HEK293 (cell line): ENCODE data around the gene TEX19.
A peak's percentile ranks its signal among the peaks of the same experiment; 100 is the strongest.

ENCODE experiments used
- CTCF ChIA-PET: fragments of 350-600 bp; formaldehyde crosslinking; extraction: SDS; loops from one replicate; lab custom pipeline; 2021; ENCODE audit warnings: antibody characterized with exemption; lab: Yijun Ruan, JAX
- POLR2A ChIA-PET: fragments of 300-600 bp; formaldehyde crosslinking; extraction: SDS; loops from one replicate; lab custom pipeline; 2020; ENCODE audit warnings: antibody characterized with exemption, inconsistent platforms; lab: Yijun Ruan, JAX
- H3K27ac ChIP-seq: fragments of 200-500 bp; sonication (Bioruptor generic); 2 replicates; pipeline ENCODE4 v1.5.1; 2014; ENCODE audit warnings: low read depth, low read length, control low read depth, inconsistent platforms; ENCODE audit errors: extremely low read depth
- H3K36me3 ChIP-seq, 2 experiments: fragments of 200-500 bp in 1 of 2; sonication (Bioruptor generic) in 1 of 2; 1 replicate in 1 of 2; 2 replicates in 1 of 2; pipeline ENCODE4 v1.5.1; 2014 to 2017; ENCODE audit warnings: inconsistent platforms in 2 of 2, low read length in 2 of 2; ENCODE audit not compliant: control insufficient read depth in 2 of 2, insufficient read depth in 1 of 2
- H3K4me1 ChIP-seq: fragments of 200-500 bp; sonication (Bioruptor generic); 2 replicates; pipeline ENCODE4 v1.5.1; 2014; ENCODE audit warnings: mild to moderate bottlenecking, low read length, inconsistent platforms; ENCODE audit not compliant: control insufficient read depth, insufficient read depth
- H3K4me3 ChIP-seq: 2 replicates; pipeline ENCODE4 v1.5.1; 2011; ENCODE audit warnings: low read depth, mild to moderate bottlenecking, control low read depth, low read length, moderate library complexity
- H3K9me3 ChIP-seq: fragments of 200-500 bp; sonication (Bioruptor generic); 2 replicates; pipeline ENCODE4 v1.5.1; 2014; ENCODE audit warnings: low read depth, low read length, inconsistent platforms; ENCODE audit not compliant: control insufficient read depth, insufficient read depth
- EGR2 ChIP-seq: fragments of 450-650 bp; formaldehyde crosslinking; IDR thresholded peaks from 2 replicates; pipeline ENCODE4 v1.5.1; 2016; ENCODE audit warnings: low read depth, missing biosample characterization, missing genetic modification characterization
- HOXD13 ChIP-seq: sonication (generic); formaldehyde crosslinking; IDR thresholded peaks from 2 replicates; pipeline ENCODE4 v1.8.0; 2022; ENCODE audit warnings: missing genetic modification reagents, borderline replicate concordance
- SCRT1 ChIP-seq: fragments of 450-650 bp; formaldehyde crosslinking; IDR thresholded peaks from 2 replicates; pipeline ENCODE4 v1.5.1; 2016; ENCODE audit warnings: missing biosample characterization, missing genetic modification characterization, borderline replicate concordance
- WT1 ChIP-seq: fragments of 450-650 bp; formaldehyde crosslinking; IDR thresholded peaks from 2 replicates; pipeline ENCODE4 v1.5.1; 2016; ENCODE audit warnings: missing biosample characterization, missing genetic modification characterization
- ZFHX2 ChIP-seq: fragments of 450-650 bp; formaldehyde crosslinking; conservative IDR thresholded peaks from 2 replicates; pipeline ENCODE4 v1.5.1; 2016; ENCODE audit warnings: missing biosample characterization, missing genetic modification characterization
- ZNF433 ChIP-seq: fragments of 450-650 bp; formaldehyde crosslinking; IDR thresholded peaks from 2 replicates; pipeline ENCODE4 v1.5.1; 2016; ENCODE audit warnings: missing biosample characterization, missing genetic modification characterization, low read depth
- ZNF48 ChIP-seq: fragments of 450-650 bp; formaldehyde crosslinking; IDR thresholded peaks from 2 replicates; pipeline ENCODE4 v1.5.1; 2016; ENCODE audit warnings: missing biosample characterization, missing genetic modification characterization
- ZNF510 ChIP-seq: fragments of 450-650 bp; formaldehyde crosslinking; IDR thresholded peaks from 2 replicates; pipeline ENCODE4 v1.5.1; 2018; ENCODE audit warnings: mild to moderate bottlenecking, missing genetic modification characterization, missing biosample characterization; ENCODE audit not compliant: insufficient replicate concordance
- ZNF529 ChIP-seq: fragments of 450-650 bp; formaldehyde crosslinking; IDR thresholded peaks from 2 replicates; pipeline ENCODE4 v1.5.1; 2017; ENCODE audit warnings: missing genetic modification characterization, missing biosample characterization; ENCODE audit not compliant: insufficient replicate concordance
- ZNF548 ChIP-seq: fragments of 450-650 bp; formaldehyde crosslinking; IDR thresholded peaks from 2 replicates; pipeline ENCODE4 v1.5.1; 2016; ENCODE audit warnings: missing biosample characterization, missing genetic modification characterization
- ZNF610 ChIP-seq: fragments of 450-650 bp; formaldehyde crosslinking; IDR thresholded peaks from 2 replicates; pipeline ENCODE4 v1.5.1; 2016; ENCODE audit warnings: missing biosample characterization, missing genetic modification characterization, borderline replicate concordance
- ZNF624 ChIP-seq: fragments of 450-650 bp; formaldehyde crosslinking; IDR thresholded peaks from 2 replicates; pipeline ENCODE4 v1.5.1; 2017; ENCODE audit warnings: missing biosample characterization, missing genetic modification characterization
- ZNF664 ChIP-seq: fragments of 450-650 bp; formaldehyde crosslinking; IDR thresholded peaks from 2 replicates; pipeline ENCODE4 v1.5.1; 2016; ENCODE audit warnings: missing biosample characterization, missing genetic modification characterization
- ZNF791 ChIP-seq: fragments of 450-650 bp; formaldehyde crosslinking; IDR thresholded peaks from 2 replicates; pipeline ENCODE4 v1.5.1; 2016; ENCODE audit warnings: missing biosample characterization, missing genetic modification characterization
- ZNF792 ChIP-seq: fragments of 450-650 bp; formaldehyde crosslinking; IDR thresholded peaks from 2 replicates; pipeline ENCODE4 v1.5.1; 2016; ENCODE audit warnings: missing biosample characterization, missing genetic modification characterization
- TF ChIP-seq, protein P1 (sequence below): fragments of 450-650 bp; formaldehyde crosslinking; IDR thresholded peaks from 2 replicates; pipeline ENCODE4 v1.5.1; 2016; ENCODE audit warnings: missing biosample characterization, missing genetic modification characterization
- TF ChIP-seq, protein P2 (sequence below): fragments of 450-650 bp; formaldehyde crosslinking; IDR thresholded peaks from 2 replicates; pipeline ENCODE4 v1.5.1; 2016; ENCODE audit warnings: missing biosample characterization, missing genetic modification characterization

Gene TEX19

DNA sequence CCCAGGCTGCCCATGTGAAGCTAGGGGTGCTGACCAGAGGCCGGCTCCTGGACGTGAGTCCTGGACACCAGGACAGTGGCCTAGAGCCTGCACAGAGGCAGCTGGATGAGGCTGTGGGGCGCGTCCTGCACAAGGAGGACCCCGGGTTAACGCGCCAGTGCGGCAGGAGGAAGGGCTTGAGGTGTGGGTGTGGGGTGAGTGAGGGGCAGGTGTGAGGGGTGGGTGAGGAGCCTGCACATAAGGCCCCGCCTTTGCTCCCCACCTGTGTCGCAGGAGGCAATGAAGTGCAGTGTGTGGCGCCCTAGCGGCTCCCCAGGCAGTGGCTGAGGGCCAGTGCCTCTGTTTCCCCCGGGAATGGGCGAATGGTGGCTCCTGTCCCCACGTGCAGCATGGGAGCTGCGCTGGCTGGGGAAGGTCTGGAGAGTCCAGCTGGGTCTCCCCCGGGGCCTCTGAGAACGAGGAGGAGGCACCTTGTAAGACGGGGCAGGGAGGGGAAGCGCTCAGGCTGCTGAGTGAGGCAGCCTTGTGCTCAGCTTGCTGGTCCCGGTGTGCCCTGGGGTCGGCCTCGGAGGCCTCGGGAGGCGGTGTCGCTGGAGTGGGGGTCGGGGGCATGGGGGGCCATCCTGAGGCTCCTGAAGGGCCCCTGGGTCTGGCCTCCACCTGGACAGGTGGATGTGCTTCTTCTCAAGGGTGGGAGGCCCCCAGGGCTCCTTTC lies 44.9 kb upstream of the TEX19 start:
- Histone ChIP-seq H3K4me1 (no peaks in the 10 kb centered on the region), H3K4me3 (no peak overlapping the region), H3K36me3 (no peaks in the 10 kb centered on the region), H3K9me3 (no peaks in the 10 kb centered on the region), H3K27ac (no peak overlapping the region)
- TF ChIP-seq, protein P1, sequence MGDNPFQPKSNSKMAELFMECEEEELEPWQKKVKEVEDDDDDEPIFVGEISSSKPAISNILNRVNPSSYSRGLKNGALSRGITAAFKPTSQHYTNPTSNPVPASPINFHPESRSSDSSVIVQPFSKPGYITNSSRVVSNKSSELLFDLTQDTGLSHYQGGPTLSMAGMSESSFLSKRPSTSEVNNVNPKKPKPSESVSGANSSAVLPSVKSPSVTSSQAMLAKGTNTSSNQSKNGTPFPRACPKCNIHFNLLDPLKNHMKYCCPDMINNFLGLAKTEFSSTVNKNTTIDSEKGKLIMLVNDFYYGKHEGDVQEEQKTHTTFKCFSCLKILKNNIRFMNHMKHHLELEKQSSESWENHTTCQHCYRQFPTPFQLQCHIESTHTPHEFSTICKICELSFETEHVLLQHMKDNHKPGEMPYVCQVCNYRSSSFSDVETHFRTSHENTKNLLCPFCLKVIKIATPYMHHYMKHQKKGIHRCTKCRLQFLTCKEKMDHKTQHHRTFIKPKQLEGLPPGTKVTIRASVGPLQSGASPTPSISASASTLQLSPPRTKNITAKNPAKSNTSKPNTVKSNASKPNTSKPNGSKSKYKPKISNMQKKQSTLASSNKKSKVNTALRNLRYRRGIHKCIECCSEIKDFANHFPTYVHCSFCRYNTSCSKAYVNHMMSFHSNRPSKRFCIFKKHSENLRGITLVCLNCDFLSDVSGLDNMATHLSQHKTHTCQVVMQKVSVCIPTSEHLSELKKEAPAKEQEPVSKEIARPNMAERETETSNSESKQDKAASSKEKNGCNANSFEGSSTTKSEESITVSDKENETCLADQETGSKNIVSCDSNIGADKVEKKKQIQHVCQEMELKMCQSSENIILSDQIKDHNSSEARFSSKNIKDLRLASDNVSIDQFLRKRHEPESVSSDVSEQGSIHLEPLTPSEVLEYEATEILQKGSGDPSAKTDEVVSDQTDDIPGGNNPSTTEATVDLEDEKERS (tag by site-specific recombination), result no peak
- no peak for TF ChIP-seq ZNF48 (tag by site-specific recombination)
- no peak for TF ChIP-seq ZNF510 (tag by site-specific recombination)
- no peak for TF ChIP-seq SCRT1 (tag by site-specific recombination)
- no peak for TF ChIP-seq ZNF610
- no peak for TF ChIP-seq EGR2
- no peak for TF ChIP-seq ZNF791 (tag by site-specific recombination)
- no peak for TF ChIP-seq ZNF664 (tag by site-specific recombination)
- no peak for TF ChIP-seq WT1
- no peak for TF ChIP-seq ZNF624 (tag by site-specific recombination)
- TF ChIP-seq HOXD13, result no peak
- no peak for TF ChIP-seq ZNF433 (tag by site-specific recombination)
- TF ChIP-seq ZNF792 (tag by site-specific recombination), result no peak
- no peak for TF ChIP-seq ZNF529 (tag by site-specific recombination)
- TF ChIP-seq ZNF548, result no peak
- POLR2A ChIA-PET, result no interaction called here
- CTCF ChIA-PET, result interaction anchor here (1.2 to 1.7 kb wide), 2 partner anchors 14 to 44 kb away, joined by 3 to 4 read pairs; no protein-coding TSS in a partner anchor

DNA sequence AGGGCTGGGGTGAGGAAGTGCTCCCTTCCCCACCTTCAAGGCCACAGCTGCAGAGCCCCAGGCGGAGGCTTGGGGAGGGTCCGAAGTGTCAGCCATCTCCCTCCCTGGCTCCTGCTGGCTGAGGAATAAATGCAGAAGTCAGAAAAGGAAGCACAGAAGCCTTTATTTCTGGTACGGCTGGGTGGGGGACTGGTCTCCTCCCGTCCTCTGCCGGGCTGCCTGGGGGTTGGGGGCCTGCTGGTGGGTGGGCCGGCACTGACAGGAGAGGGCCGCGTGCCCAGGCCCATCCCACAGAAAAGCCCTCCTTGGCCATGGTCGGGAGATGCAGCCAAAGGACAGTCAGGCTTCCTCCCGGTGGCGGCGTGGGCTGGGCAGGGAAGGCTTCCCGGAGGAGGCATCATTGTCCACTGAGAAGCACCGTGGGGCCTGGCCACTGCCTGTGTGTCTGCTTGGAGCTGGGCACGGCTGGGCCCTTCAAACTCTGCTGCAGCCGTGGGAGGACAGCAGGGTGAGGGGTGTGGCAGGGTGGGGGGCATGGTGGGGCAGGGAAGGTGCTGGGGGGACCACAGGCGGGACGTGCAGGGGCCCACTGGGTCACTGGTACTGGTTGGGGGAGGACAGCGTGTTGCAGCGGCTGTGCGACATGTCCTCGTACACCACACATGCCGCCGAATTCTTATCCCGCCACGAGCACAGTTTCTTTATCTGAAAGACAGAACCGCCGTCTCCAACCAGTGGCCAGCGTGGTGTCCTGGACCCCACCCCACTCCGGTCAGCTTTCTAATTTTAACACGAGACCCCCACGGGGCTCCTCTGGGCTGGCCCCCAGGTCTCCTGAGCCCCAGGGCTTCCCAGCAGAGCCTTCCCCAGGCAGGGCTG lies 44.1 kb upstream of the TEX19 start:
- ChIA-PET CTCF (interaction anchor here (1.2 kb wide), 1 partner anchor 43 kb away, joined by 3 read pairs; no protein-coding TSS in a partner anchor), POLR2A (no interaction called here)

More for the DNA sequence above, 44.1 kb upstream of the TEX19 start:
- TF ChIP-seq, protein P2, sequence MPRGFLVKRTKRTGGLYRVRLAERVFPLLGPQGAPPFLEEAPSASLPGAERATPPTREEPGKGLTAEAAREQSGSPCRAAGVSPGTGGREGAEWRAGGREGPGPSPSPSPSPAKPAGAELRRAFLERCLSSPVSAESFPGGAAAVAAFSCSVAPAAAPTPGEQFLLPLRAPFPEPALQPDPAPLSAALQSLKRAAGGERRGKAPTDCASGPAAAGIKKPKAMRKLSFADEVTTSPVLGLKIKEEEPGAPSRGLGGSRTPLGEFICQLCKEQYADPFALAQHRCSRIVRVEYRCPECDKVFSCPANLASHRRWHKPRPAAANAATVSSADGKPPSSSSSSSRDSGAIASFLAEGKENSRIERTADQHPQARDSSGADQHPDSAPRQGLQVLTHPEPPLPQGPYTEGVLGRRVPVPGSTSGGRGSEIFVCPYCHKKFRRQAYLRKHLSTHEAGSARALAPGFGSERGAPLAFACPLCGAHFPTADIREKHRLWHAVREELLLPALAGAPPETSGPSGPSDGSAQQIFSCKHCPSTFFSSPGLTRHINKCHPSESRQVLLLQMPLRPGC (tag by site-specific recombination), result no peak
- TF ChIP-seq ZFHX2 (tag by site-specific recombination), result 0 out of 2 replicates have a peak, but pooled peaks have one; percentile 7
- Histone ChIP-seq H3K36me3 (no peaks in the 10 kb centered on the region), H3K4me1 (no peaks in the 10 kb centered on the region), H3K27ac (no peak overlapping the region), H3K9me3 (no peaks in the 10 kb centered on the region), H3K4me3 (no peak overlapping the region)
